PC-9 (cell line): Measurements from ENCODE around the gene KIF5C.

ENCODE experiments used
- EZH2 ChIP-seq: fragments of 200-600 bp; sonication (generic); IDR thresholded peaks from 2 replicates; pipeline ENCODE4 v1.8.0; 2017; ENCODE audit warnings: antibody characterized with exemption, low read depth
- TF ChIP-seq, protein P1 (sequence below): fragments of 200-600 bp; sonication (generic); conservative IDR thresholded peaks from 2 replicates; pipeline ENCODE4 v1.6.1; 2017; ENCODE audit warnings: mixed run types, antibody characterized with exemption, mild to moderate bottlenecking, moderate library complexity

GRCh38 chr2:148885988-148886387 is 11.0 kb downstream of the KIF5C start:
- TF ChIP-seq, protein P1, sequence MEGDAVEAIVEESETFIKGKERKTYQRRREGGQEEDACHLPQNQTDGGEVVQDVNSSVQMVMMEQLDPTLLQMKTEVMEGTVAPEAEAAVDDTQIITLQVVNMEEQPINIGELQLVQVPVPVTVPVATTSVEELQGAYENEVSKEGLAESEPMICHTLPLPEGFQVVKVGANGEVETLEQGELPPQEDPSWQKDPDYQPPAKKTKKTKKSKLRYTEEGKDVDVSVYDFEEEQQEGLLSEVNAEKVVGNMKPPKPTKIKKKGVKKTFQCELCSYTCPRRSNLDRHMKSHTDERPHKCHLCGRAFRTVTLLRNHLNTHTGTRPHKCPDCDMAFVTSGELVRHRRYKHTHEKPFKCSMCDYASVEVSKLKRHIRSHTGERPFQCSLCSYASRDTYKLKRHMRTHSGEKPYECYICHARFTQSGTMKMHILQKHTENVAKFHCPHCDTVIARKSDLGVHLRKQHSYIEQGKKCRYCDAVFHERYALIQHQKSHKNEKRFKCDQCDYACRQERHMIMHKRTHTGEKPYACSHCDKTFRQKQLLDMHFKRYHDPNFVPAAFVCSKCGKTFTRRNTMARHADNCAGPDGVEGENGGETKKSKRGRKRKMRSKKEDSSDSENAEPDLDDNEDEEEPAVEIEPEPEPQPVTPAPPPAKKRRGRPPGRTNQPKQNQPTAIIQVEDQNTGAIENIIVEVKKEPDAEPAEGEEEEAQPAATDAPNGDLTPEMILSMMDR = no peak
- TF ChIP-seq EZH2 = no peak
